ENCODE measurements around the gene FOXO3. TPM values are rescaled to one million over a fixed set of nuclear protein-coding genes. Genes with fewer than 3 reads are reported as not detected.
"Not testable (repeated sequence)": the region's sequence is repeated elsewhere in the genome, so short reads cannot be mapped to it uniquely, and the experiment has no call there.

FOXO3 gene
- total RNA-seq, 3 donors from 2014 or later = 52.4 to 60.4 (median 60.1) TPM

GRCh38 chr6:108524528-108525248, 36.0 kb upstream of the FOXO3 start:
- no peaks in the 10 kb centered on the region for H3K36me3 ChIP-seq (ENCODE audit: low read depth)
- intact Hi-C loops (cut with DNase I, micrococcal nuclease) = loop anchor here (5.0 to 10.0 kb wide), 2 partner anchors 410 to 412 kb away; no protein-coding TSS in a partner anchor
- ATAC-seq (no peak), DNase-seq (no peak)
- no peaks in the 10 kb centered on the region for H3K4me1 ChIP-seq (ENCODE audit: low read depth)
- H3K9me3 ChIP-seq = no peaks in the 10 kb centered on the region
- H3K4me3 ChIP-seq = no peak overlapping the region
- TF ChIP-seq, protein P1, sequence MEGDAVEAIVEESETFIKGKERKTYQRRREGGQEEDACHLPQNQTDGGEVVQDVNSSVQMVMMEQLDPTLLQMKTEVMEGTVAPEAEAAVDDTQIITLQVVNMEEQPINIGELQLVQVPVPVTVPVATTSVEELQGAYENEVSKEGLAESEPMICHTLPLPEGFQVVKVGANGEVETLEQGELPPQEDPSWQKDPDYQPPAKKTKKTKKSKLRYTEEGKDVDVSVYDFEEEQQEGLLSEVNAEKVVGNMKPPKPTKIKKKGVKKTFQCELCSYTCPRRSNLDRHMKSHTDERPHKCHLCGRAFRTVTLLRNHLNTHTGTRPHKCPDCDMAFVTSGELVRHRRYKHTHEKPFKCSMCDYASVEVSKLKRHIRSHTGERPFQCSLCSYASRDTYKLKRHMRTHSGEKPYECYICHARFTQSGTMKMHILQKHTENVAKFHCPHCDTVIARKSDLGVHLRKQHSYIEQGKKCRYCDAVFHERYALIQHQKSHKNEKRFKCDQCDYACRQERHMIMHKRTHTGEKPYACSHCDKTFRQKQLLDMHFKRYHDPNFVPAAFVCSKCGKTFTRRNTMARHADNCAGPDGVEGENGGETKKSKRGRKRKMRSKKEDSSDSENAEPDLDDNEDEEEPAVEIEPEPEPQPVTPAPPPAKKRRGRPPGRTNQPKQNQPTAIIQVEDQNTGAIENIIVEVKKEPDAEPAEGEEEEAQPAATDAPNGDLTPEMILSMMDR (IDR thresholded peaks at IDR 0.05) = no peak

GRCh38 chr6:108526739-108527174, 34.0 kb upstream of the FOXO3 start:
- Histone ChIP-seq H3K9me3 (no peaks in the 10 kb centered on the region), H3K36me3 (ENCODE audit: low read depth) (no peaks in the 10 kb centered on the region), H3K4me3 (no peak overlapping the region), H3K4me1 (ENCODE audit: low read depth) (no peaks in the 10 kb centered on the region)
- intact Hi-C loops (cut with DNase I, micrococcal nuclease) = loop anchor here (5.0 to 10.0 kb wide), 2 partner anchors 412 to 414 kb away; no protein-coding TSS in a partner anchor
- DNase-seq (no peak), ATAC-seq (peak; percentile 56)
- TF ChIP-seq, protein P1 (IDR thresholded peaks at IDR 0.05) = peak; percentile 66

DNA sequence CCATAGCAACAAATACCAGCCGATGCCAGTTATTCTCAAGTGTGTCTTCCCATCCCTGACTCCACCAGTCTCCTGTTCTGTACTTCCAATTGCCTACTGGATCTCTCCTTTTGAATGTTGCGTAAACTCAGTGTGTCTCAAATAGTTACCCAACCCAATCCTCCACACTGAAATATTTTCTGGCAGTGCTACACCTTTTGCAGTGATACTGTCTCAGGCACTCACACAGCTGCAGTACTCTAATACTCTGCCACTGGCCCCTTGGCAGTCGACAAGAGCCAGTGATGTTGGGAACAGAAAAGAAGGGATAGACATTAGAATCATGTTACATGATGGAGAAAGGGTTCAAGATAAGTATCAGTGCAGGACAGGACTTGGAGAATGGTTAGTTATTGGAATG, 31.8 kb upstream of the FOXO3 start:
- H3K9me3 ChIP-seq = no peaks in the 10 kb centered on the region
- ATAC-seq (no peak), DNase-seq (no peak)
- no peak overlapping the region for H3K4me3 ChIP-seq
- intact Hi-C loops (cut with DNase I, micrococcal nuclease) = loop anchor here (5.0 to 10.0 kb wide), 2 partner anchors 414 to 417 kb away; no protein-coding TSS in a partner anchor
- no peaks in the 10 kb centered on the region for H3K4me1 ChIP-seq (ENCODE audit: low read depth)
- TF ChIP-seq, protein P1 (IDR thresholded peaks at IDR 0.05) = no peak
- H3K36me3 ChIP-seq (ENCODE audit: low read depth) = no peaks in the 10 kb centered on the region

- ATAC-seq = no peak
- intact Hi-C loops (cut with DNase I, micrococcal nuclease) = no loop called here
Observed at GRCh38 chr6:108531332-108531731, 29.4 kb upstream of the FOXO3 start.

GRCh38 chr6:108535114-108535742, 25.5 kb upstream of the FOXO3 start:
- Histone ChIP-seq H3K9me3 (no peaks in the 10 kb centered on the region), H3K4me3 (no peak overlapping the region), H3K36me3 (ENCODE audit: low read depth) (no peaks in the 10 kb centered on the region), H3K4me1 (ENCODE audit: low read depth) (no peaks in the 10 kb centered on the region)
- intact Hi-C loops (cut with DNase I, micrococcal nuclease) = no loop called here
- TF ChIP-seq, protein P1 (IDR thresholded peaks at IDR 0.05) = no peak
- DNase-seq (no peak), ATAC-seq (no peak)

More at GRCh38 chr6:108531332-108531731, 29.4 kb upstream of the FOXO3 start:
- H3K4me1 ChIP-seq (ENCODE audit: low read depth) = no peaks in the 10 kb centered on the region
- no peak overlapping the region for H3K4me3 ChIP-seq
- TF ChIP-seq, protein P1 (IDR thresholded peaks at IDR 0.05) = no peak
- H3K36me3 ChIP-seq (ENCODE audit: low read depth) = no peaks in the 10 kb centered on the region
- no peaks in the 10 kb centered on the region for H3K9me3 ChIP-seq
- no peak for DNase-seq

GRCh38 chr6:108535920-108536535, 24.7 kb upstream of the FOXO3 start:
- H3K9me3 ChIP-seq; DNase-seq; ATAC-seq; intact Hi-C loops (cut with DNase I, micrococcal nuclease); H3K4me1 ChIP-seq (ENCODE audit: low read depth); H3K4me3 ChIP-seq; H3K36me3 ChIP-seq (ENCODE audit: low read depth): not testable (repeated sequence)

All from mucosa of descending colon (tissue), 3 donors.